AML-193 (cell line): ENCODE measurements around the gene OGA.

Experiments
- DNase-seq, 2 experiments: peaks; one replicate each; lab custom pipeline; 2025; lab: John Stamatoyannopoulos, UW

OGA gene

DNA sequence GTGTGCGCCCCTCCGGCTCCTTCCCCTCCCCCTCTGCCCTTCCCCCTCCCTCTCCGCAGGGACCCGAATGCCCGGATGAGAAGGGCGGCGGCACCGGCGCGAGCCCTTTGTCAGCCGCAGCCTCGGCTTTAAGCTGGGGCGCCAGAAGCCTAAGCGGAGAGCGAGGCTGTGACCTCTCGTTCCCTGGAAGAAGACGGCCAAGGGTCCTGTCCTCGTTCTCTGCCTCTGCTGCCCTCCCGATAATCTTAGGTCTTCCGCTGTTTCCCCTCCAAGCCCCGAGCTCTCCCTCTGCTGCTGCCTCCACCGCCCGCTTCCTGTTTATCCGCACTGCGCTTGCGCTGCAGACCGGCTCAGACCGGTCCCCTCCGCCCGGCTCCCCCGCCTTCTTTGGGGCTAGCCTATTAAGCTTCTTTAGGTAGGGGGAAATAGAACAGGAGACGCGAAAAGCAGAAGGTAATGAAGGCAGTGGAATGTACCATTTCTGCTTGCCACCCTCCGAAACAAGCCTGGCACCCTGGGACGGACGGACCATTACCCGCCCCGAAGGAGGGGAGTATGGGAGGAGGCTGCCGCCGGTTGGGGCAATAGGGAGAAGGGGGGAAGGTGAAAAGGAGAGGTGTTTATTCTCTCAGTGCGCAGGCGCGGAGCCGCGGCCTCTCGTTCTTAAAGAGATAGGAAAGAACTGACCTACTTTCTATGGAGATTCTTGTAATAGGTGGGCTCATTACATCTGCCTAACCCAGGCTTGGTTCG lies at the start of gene OGA:
OGA (minus strand) TSS at position 326 of the 753 bp plus-strand sequence. CDS start 422 bp downstream, outside the sequence.
- DNase-seq = peak; percentile 98 to 99

DNA sequence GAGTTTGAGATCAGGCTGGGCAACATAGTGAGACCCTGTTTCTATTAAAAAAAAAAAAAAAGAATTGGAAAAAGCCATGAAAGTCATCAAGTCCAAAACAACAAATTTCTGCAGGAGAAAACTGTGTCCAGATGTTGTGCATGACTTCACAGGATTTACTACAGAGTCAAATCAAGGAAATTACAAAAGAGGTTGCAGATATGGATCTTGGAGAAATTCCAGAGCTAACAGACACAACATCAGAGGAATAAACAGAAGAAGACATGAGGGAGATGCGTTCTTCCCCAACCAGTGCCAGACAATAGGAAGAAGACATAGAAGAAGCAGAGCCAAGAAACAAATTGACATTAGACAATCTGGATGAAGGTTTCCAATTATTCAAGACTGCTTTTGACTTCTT lies 49.7 kb upstream of the OGA start:
- no peak for DNase-seq

DNA sequence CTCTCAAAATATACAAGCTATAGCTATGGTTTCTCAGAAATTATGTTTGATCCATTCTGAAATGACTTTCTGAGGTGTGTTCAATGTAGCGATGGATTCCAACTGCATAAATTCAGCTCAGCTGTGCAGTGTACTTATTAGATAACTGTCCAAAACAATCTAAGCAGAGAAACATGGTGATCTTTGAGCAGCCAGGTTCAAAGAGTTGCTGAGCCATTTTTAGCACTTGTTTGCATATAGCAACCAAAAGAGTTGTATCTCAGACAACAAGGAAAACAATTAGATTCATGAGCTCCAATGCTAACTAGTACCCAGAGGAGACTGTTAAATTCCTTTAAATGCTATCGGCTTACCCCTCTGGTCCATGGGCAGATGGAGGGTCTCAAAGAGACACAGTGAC lies 41.3 kb upstream of the OGA start:
- no peak for DNase-seq

DNA sequence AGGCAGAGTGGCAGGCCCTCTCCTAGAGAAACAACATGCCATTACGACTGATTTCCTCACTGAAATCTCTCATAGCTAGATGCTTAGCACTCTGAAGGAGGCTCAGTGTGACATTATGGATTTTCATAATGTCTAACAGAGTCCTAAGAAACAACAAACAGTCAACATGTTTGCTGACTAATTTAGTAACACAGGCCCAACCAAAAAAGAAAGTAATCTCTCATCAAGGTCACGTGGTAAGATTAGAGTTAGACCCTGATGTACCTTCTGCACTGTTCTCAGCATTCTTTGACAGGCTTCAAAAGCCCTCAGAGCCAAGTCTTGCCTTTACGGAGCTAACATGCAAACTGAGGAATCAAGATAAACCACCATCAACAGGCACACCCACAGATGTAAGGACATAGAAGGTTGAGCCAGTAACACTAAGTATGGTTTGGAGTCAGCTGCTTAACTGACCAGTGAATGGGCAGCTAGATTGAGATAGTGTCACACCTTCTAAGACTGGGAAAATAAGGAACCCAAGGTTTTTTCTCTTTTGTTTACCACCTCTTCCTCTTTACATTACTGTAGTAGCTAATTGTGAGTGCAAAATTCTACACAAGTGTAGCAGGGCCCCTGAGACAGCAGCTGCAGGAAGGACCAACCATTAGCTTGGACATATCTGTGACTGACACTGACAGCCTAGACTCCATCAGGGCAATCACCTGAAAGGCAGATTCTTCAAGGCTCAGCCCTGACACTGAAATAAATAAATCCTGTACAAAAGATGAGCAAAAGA lies 40.7 kb upstream of the OGA start:
- no peak for DNase-seq

DNA sequence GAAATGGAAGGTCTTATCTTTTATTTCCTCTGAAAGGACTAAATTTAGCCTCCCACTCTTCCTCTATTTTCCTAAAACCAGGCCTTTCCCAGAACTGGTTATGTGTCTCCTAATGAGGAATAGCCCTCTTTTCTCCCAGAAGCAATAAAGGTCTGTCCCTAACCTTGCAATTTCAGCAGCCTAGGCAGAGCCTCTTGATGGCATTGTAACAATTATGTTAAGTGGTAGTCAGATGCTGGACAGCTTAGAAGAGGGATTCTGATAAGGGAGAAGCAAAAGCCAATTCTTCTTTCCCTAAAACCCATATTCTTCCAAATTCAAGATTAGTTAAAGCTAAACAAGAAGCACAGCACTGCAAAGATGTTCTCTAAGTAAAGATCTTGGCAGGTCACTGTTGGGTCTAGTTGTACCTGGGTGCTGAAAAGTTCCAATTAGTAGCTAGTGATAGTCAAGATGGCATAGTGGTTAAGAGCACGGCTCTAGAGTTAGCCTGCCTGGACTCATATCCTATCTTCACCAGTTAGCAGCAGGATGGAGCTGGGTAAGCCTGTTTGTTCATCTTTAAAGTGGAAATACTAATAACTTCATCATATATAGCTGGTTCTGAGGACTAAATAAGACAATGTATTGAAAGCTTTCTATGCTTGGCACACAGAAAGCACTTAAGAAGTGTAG lies 39.7 kb upstream of the OGA start:
- no peak for DNase-seq

DNA sequence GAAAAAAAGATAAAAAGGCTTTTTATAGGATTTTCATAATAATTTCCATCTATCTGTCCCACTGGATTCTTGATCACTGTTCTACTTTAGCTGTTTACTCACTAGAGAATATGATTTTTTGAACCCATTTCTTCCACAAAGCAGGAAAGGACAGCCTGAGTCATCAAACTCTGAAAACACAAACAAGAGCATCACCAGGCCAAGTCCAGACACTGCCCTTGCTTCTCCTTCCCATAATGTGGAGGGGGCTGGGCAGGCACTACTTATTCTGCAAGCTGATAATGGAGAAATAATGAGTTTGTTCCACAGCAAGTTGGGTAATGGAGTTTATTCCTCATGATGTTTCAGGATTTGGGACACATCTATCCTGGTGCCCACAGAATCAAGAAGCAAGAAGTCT lies 38.4 kb upstream of the OGA start:
- no peak for DNase-seq

DNA sequence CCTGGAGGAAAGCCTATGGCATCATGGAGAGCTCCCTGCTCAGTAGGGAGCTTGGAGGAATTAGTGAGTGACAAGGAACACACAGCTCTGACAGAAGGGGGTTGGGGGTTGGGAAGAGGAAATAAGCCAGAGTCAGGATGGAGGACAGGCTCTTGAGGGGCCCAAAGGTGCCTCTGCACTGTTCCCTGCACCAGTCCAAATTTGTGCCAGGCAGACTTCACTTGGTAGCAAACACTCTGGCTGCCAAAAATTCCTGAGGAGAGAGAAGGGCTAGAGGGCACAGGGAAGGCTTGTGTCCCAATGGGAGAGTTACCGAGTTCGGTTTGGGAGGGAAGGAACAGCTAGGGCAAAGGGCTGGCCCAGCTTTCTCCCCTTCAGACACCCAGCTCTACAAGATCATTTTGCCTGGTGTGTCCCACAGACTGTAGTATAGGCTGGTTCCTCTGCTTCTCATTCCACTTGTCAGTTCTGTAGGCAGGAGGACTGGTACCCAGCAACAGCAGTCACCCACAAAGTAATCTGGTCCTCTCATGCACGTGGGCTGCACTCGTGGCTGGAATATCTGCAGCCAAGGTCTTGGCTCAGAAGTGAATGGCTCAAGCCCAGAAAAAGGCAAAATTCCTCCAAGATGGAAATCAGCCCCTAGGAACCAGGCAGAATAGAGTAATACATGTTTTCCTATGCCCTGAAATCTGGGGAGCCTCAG lies 33.3 kb upstream of the OGA start:
- no peak for DNase-seq

DNA sequence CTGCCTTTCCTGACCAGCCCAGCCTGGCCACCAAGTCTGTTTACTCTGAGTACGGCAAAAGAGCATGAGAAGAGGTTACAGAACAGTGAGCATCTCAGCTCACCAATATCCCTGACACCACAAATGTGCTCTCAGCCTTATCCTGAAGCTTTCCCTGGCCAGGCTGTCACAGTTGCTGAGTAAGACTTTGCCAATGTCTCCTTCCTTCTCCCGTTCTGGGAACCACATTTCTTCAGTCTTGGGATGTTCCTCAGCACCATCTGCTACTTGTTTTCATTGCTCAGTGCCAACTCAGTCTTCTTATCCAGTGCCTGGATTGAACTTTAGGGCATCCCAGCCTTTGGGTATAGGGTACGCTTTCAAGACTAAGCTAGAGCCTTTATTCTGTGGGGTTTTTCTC lies 32.5 kb upstream of the OGA start:
- no peak for DNase-seq

DNA sequence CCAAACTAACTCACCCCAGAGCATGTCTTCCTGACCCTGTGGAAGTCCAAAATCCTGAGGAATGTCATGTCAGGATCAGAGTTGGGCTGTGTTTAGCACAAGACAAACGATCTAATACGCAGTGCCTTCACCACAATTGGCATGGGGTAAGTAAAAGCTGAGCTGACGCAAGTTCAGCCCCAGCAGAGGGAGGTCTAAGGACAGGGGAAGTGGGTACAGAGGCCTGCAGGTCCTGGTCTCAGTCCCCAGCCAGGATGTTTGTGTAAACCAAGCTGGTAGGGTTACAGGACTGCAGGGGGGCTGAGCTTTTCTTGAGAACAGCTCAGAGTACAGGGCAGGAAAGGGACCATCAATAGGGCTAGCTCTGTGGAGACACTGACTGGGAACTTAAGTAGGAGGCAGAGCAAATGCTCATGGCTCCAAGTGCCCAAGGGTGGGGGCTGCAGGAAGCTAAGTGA lies 30.7 kb upstream of the OGA start:
- peak; percentile 62 to 66 for DNase-seq

DNA sequence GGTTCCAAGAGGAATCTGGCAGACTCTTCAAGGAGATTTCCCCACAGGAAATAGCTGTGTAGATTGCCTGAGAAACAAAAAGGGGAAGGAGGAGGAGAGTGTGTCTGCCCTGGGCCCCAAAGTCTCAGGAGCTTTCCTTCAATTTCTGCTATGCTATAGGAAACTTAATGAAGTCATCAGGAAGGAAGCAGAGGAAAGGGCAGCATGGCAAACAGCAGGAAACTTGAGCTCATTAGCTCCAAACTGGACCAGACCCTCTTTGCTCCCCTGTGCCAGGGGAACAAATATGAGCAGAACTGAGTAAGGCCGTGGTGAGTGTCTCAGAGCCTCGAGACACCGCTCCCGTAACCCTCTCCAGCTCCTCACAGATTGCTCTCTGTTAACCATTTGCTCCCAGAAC lies 30.2 kb upstream of the OGA start:
- DNase-seq = peak; percentile 10 to 38

DNA sequence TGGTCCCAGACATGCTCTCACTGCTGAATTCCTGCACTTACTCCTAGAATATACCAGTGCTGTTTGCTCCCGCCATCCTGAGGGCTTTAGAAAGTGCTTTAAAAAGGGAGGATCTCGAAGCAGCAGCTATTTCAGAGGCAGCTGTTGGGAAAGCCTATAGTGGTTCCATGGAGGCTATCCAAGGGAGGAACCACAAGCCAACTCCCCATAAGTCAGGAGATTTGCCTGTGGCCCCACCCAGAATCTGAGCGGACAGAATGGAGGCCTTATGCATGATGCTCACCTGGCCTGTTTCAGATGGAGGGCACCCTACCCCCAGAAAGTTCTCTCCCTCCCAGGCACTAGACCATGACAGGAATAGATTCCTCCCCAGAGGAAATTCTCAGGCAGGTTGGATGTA lies 27.6 kb upstream of the OGA start:
- DNase-seq = no peak

DNA sequence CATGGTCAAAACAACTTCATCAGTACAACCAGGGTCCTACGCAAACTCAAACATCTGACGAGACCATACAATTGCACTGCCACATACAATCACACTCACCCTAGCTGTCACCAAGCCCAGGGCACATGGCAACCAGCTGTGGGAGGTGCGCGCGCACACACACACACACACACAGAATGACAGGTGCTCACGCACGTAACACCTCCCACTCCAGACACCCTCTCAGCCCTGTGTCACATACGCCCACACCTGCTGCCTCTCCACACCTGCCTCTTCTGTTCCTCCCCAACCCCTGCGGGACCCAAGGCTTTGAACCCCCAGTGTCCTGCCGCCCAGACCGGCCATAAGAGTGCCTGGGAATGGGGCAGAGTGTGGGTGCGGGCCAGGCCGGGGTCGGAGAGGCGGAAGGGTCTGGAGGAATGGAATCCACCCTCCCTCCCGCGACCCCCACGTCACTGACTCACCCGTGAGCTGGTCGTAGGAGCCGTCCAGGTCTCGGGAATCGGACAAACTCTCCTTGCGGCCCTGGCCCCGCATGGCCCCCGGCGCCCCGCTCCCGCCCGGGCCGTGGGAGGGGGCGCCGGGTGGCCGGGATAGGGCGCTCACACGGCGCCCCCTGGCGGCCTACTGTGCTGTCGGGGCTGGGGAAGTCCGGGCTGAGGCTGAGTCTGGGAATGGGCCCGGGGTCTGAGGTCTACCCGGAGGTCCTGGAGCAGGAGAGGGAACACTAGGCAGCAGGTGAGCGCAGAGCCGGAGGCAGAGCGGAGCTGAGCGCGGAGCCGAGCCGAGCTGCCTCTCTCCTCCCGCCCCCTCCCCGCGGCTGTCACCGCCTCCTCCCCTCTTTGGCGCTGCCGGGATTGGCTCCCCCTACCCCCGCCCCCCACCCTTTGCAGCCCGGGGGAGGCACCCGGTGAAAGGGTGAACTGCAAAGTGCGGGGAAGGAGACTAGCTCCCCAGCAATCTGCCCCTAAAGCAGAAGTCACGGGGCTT lies 25.1 kb upstream of the OGA start, which contains the start of gene KCNIP2:
KCNIP2 (minus strand) TSS at position 769 of the 990 bp plus-strand sequence; CDS start at position 537, 232 bp downstream.
- peak; percentile 23 to 37 for DNase-seq

DNA sequence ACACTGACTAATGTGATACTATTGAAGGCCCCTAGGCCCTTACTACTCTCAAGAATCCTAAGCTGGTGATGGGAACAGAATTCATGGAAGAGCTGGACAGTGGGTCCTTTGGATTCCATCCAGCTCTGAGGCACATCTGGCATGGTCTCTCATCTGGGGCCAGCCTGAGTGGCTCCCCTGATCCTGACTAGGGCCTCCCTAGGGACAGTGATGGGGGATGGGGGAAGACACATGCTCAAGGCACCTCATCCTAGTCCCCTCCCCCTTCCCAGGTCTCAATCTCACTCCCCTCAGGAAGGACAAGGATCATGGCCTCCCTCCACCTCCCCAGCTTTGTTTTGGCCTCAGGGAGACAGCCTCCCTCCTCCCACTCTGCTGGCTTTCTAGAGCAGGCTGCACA lies 23.6 kb upstream of the OGA start:
- DNase-seq = no peak

DNA sequence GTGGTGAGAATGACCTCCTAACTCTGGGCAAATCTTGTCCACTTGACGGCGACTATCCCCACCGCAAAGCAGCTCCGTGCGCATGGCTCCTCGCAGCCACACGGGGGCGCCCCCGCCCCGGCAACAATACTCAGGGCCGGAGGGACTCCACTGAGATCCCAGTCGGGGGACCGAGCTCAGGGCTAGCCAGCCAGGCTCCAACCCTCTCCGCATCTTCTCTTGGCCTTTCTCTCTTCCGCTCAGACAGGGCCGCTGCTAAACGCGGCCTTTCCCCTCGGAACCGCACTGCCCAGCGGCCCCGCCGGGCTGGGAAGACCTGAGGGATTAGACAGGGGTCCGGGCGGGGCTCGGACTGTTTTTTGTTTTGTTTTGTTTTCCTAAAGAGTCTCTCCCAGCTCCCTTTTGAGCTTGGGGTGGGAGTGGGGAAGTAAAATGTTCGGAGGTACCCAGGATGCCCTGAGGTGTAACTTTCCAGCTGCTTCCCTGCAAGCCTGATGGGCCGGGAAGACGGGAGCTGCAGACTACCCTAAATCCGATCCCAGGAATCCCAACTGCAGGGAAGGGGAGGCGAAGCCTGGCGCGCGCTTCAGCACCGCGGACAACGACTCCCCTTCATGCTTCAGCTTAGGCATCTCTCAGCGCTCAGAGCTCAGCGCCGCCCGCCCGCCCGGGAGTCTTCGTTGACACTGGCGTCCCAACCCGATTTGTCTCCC lies 22.7 kb upstream of the OGA start:
- DNase-seq = peak; percentile 71 to 77

DNA sequence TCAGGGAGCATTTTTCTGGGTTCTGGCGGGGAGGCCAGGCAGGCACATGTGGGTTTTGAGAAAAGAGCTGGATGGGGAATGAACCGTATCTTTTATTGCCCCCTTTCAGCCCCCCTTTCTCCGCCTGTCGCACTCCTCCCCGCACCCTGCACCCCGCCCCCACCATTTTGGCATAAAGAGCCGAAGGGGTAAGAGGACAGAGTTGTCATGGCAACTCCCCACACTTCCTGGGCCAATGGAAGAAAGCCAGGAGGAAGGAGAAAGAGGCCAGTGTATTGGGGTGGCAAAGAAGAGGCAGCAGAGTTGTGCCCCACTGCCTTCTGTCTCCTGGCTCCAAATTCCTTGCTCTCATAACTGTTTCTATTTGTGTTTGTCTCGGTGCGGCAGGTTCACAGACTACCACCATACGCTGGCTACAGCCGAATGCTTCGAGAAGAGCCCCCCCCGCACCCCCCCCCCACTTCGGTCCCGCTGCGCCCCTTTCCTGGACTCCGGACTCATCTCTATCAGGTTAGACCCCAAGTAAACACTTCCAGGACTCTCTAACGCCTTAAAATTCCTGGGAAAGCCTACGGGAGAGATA lies 21.9 kb upstream of the OGA start:
- DNase-seq = peak; percentile 20 to 35

DNA sequence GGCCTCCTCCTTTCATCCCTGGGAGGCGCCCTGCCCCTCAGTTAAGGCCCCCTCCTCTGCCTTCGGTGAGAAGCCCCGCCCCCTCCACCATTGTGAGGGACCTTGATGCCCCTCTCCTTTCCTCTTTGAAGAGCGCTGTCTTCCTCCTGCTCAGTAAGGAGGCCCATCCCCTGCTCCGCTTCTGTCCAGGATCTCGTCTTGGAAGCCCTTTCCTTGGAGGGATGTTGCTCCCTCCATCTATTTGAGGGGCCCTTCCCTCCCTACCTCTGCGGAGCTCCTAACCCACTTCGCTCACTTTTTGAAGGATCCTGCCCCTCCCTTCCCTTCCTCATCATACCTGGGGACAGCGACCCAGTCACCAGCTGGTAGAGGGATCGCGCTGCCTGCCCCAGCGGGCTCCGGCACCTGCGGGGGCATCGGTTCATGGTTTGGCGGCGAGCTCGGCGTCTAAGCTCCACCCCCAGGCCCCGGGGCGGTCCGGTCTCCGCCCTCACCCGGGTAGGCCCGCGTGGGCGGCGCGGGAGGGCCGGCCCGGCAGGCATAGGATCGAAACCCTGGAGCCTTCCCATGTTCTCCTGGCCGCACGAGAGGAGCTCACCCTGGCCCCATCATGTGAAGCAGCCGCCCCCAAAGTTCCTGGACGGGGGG lies 21.3 kb upstream of the OGA start:
- no peak for DNase-seq

DNA sequence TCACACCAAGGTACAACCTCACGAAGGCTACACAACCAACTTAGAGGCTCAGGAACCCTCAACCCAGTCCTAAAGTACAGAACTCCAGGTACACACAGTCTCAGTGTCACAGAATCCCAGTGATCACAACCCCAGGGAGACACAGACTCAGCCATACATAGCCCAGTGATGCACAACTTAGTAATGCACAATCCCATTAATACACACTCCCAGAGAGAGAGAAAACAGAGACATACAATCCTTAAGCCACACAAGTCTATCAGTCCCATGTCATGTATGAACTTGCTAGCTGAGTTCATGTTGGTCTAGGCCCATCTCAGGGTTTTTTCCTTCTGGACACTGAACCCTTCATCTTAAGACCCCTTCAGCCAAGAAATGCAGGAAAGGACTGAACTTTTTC lies 20.8 kb upstream of the OGA start:
- DNase-seq = no peak

DNA sequence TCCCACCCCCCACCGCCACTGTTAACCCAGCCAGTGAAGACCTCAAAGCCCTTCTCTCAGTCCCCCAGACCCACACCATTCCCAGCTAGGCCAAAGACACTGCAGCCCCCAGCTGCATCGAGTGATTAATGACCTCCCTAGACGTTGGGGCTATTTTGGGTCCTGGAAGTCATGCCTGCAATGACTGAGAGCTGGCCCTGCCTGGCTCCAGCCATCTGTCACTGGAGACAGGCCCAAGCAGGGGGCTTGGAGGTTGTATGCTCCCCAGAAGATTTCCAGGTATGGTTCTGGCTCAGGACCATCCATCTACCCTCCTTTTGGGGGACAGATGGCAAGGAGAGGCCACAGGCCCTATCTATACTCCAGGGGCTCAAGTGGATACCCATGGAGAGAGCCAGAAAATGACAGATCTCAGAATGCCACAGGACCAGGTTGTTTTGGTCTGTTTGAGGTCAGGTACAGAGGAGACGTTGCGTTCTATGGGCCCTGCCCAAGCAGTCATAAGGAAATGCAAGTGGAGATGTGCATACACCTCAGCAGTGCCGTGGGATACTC lies 20.2 kb upstream of the OGA start:
- no peak for DNase-seq

DNA sequence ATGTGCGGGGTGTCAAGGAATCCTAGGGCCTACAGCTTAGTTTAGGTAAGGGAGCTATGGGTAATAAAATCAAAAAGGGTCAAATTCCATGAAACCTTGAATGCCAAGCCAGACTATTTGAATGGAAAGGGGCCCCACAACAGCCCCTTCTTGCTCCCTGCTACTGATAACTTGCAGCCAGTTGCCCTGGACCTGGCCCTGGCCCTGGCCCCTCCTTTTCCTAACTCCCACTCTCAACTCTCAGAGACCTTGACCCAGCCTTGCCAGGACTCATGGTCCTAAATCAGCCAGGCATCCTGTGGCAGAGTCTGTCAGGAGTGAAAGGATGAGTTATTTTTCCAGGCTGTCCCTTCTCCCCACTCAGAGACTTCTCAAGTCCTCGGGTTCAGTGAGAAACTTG lies 19.5 kb upstream of the OGA start:
- DNase-seq = no peak
